HUES48 (cell line): ENCODE results near the gene CDH6.
"Not testable (repeated sequence)": the region's sequence is repeated elsewhere in the genome, so short reads cannot be mapped to it uniquely, and the experiment has no call there.

Experiments used
- H3K27ac ChIP-seq: one replicate; pipeline ENCODE4 v1.7.0; 2013; ENCODE audit warnings: low read depth, low read length, inconsistent platforms
- H3K27me3 ChIP-seq: 2 replicates; pipeline ENCODE4 v1.6.1; 2013; ENCODE audit warnings: mild to moderate bottlenecking, low read length; ENCODE audit not compliant: control insufficient read depth, insufficient read depth
- H3K36me3 ChIP-seq: 2 replicates; pipeline ENCODE4 v1.6.1; 2013; ENCODE audit warnings: low read length; ENCODE audit not compliant: control insufficient read depth, insufficient read depth
- H3K4me1 ChIP-seq: 2 replicates; pipeline ENCODE4 v1.6.1; 2013; ENCODE audit warnings: mild to moderate bottlenecking, low read length; ENCODE audit not compliant: control insufficient read depth, insufficient read depth
- H3K4me3 ChIP-seq: 2 replicates; pipeline ENCODE4 v1.5.1; 2013; ENCODE audit warnings: mild to moderate bottlenecking, low read depth, low read length
- H3K9ac ChIP-seq: 2 replicates; pipeline ENCODE4 v1.6.1; 2013; ENCODE audit warnings: mild to moderate bottlenecking, low read depth, low read length, moderate library complexity
- H3K9me3 ChIP-seq: 2 replicates; pipeline ENCODE4 v1.6.1; 2013; ENCODE audit warnings: low read length; ENCODE audit not compliant: control insufficient read depth, insufficient read depth

Gene CDH6

DNA sequence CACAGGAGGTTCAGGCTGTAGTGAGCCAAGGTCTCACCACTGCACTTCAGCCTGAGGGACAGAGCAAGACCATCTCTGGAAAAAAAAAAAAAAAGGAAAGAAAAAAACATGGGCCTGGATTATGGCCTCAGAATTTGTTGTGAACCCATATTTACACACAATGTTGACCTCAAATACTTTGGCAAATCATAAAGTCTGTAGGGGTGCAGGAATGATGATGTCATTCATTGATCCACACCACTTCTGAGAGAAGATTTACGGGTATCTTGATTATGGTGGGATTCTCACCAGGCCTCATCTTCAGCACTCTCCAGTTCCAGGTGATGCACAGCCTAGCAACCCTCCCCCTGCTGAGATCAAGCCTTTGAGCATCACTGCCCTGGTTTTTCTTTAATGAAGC, 156.9 kb downstream of the CDH6 start:
- Histone ChIP-seq H3K27ac (no peak overlapping the region), H3K9ac (no peak overlapping the region), H3K4me1 (no peaks in the 10 kb centered on the region), H3K36me3 (no peaks in the 10 kb centered on the region), H3K27me3 (no peaks in the 10 kb centered on the region), H3K9me3 (no peaks in the 10 kb centered on the region), H3K4me3 (no peak overlapping the region)

- H3K4me3 ChIP-seq, result no peak overlapping the region
- H3K9ac ChIP-seq, result no peak overlapping the region
- H3K4me1 ChIP-seq, result no peaks in the 10 kb centered on the region
- H3K27ac ChIP-seq, result no peak overlapping the region
- no peaks in the 10 kb centered on the region for H3K9me3 ChIP-seq
- H3K27me3 ChIP-seq, result no peaks in the 10 kb centered on the region
- no peaks in the 10 kb centered on the region for H3K36me3 ChIP-seq
Observed at GRCh38 chr5:31355337-31355736, 161.9 kb downstream of the CDH6 start.

- Histone ChIP-seq H3K27me3 (no peaks in the 10 kb centered on the region), H3K27ac (no peak overlapping the region), H3K4me3 (no peak overlapping the region), H3K9ac (no peak overlapping the region), H3K4me1 (peaks cover 10% of the 10 kb centered on the region), H3K36me3 (no peaks in the 10 kb centered on the region), H3K9me3 (no peaks in the 10 kb centered on the region)
Observed at GRCh38 chr5:31357038-31357437, 163.6 kb downstream of the CDH6 start.

DNA sequence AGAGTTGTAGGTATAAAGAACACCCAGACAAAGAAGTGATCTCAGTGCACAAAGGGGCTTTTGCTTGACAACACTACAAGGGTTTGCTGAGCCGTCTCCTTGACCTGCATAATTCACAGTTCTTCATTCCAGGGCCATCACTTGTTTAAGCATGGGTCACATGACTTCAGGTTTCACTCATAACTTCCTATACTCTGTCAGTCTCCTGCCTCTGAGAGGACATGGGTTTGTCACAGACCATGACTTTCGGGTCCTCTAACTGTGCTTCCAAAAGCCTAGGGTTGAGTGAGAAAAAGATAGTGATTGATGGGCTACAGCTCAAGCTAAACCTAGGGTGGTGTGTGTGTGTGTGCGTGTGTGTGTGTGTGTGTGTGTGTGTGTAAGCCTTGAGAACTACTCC, 166.4 kb downstream of the CDH6 start:
- H3K27me3 ChIP-seq, result no peaks in the 10 kb centered on the region
- no peak overlapping the region for H3K27ac ChIP-seq
- no peaks in the 10 kb centered on the region for H3K36me3 ChIP-seq
- no peaks in the 10 kb centered on the region for H3K9me3 ChIP-seq
- no peak overlapping the region for H3K9ac ChIP-seq
- H3K4me1 ChIP-seq, result peaks cover 21% of the 10 kb centered on the region
- H3K4me3 ChIP-seq, result no peak overlapping the region

- H3K36me3 ChIP-seq, result no peaks in the 10 kb centered on the region
- no peaks in the 10 kb centered on the region for H3K27me3 ChIP-seq
- H3K4me1 ChIP-seq, result peaks cover 21% of the 10 kb centered on the region
- no peak overlapping the region for H3K4me3 ChIP-seq
- no peak overlapping the region for H3K27ac ChIP-seq
- H3K9ac ChIP-seq, result no peak overlapping the region
- H3K9me3 ChIP-seq, result no peaks in the 10 kb centered on the region
Observed at GRCh38 chr5:31361234-31361633, 167.7 kb downstream of the CDH6 start.

- not testable (repeated sequence) for H3K36me3 ChIP-seq, H3K9me3 ChIP-seq, H3K27me3 ChIP-seq, H3K9ac ChIP-seq, H3K4me3 ChIP-seq
- Histone ChIP-seq H3K27ac (peak overlapping the region; percentile 58), H3K4me1 (peaks cover 21% of the 10 kb centered on the region)
Observed at GRCh38 chr5:31361704-31362528, 168.4 kb downstream of the CDH6 start.

- no peaks in the 10 kb centered on the region for H3K27me3 ChIP-seq
- no peaks in the 10 kb centered on the region for H3K9me3 ChIP-seq
- no peak overlapping the region for H3K4me3 ChIP-seq
- peaks cover 21% of the 10 kb centered on the region for H3K4me1 ChIP-seq
- no peaks in the 10 kb centered on the region for H3K36me3 ChIP-seq
- peak overlapping the region; percentile 58 for H3K27ac ChIP-seq
- no peak overlapping the region for H3K9ac ChIP-seq
Observed at GRCh38 chr5:31362529-31362900, 169.0 kb downstream of the CDH6 start.

DNA sequence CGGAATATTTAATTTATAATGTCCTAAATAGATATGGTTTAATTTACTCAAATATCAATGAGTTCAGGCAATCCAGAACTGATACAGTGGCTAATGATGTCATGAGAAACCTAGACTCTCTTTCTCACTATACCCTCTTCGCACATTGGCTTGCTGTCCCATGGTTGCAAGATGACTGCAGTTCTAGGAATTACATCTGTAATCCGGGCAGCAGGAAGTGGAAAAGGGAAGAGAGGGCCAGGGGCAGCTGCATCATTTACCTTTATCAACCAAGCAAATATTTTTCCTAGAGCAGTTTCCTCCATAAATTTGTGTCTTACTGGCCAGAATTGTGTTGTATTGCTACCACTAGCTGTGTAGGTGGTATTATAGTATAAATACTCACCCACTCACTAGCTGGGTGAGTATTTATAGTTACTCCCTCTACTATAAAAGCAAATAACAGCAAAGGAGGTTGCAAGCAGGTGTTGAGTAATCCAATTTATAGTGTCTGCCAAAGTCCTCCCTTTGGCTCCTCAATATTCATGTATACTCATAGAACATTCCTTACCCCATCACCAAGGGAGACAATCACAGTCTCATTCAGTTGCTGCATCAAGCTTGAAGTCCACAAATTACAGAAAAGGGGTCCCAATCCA, 169.6 kb downstream of the CDH6 start:
- peak overlapping the region; percentile 45 for H3K27ac ChIP-seq
- no peaks in the 10 kb centered on the region for H3K36me3 ChIP-seq
- H3K9me3 ChIP-seq, result no peaks in the 10 kb centered on the region
- H3K4me3 ChIP-seq, result no peak overlapping the region
- H3K9ac ChIP-seq, result no peak overlapping the region
- H3K4me1 ChIP-seq, result peaks cover 21% of the 10 kb centered on the region
- no peaks in the 10 kb centered on the region for H3K27me3 ChIP-seq

DNA sequence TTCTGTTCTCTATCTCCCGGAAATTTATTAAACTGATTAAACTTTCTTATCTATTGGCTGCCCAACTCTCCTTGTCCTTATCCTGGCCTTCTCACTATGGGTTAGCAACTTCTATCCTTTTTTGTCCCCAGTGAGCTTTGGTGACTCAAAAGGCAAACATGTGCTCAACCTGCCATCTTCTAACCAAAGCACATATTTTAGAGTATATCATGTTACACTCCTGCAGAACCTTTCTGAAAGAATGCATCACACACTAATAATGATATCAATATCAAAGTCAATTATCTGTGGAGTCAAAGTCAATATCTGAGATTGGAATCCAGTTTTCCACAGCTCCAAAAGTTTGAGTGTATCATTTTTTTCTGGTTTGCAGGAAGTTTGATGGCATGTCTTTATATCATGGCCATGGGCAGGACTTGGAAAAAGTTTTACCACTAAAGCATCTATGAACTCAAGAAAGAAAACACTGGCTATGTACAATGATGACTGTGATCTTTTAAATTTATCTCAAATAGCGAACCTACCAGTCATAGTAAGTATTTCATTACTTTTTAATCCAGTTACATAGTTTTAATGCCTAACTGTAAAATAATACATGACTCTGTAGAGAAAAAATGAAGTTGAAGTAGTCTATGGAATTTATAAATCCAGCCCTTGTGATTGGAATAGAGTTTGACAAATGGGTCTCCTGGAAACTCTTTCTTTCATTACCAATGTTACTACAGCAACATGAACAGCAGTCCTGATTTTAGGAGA, 171.6 kb downstream of the CDH6 start:
- Histone ChIP-seq H3K27me3 (no peaks in the 10 kb centered on the region), H3K4me1 (peaks cover 21% of the 10 kb centered on the region), H3K9ac (no peak overlapping the region), H3K4me3 (no peak overlapping the region), H3K9me3 (no peaks in the 10 kb centered on the region), H3K36me3 (no peaks in the 10 kb centered on the region), H3K27ac (no peak overlapping the region)

DNA sequence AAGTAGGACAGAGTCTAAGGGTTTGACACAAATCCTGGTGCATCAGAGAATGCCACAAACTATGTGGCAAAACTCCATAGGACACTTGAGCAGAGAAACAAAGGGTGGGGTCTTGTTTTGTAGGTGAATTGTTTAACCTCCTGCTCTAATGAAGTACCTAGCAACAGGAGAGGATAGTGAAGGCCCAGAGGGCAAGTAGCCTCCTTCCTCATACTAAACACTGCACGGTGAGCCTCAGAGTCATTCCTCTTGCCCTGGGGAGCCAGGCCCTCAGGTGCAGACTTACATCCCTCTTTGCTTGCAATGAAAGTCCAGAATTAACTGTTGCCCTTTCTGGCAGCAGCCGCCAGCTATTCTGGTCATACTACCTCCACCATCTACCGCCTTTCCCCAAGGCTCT, 172.3 kb downstream of the CDH6 start:
- Histone ChIP-seq H3K9ac (no peak overlapping the region), H3K27ac (no peak overlapping the region), H3K4me3 (no peak overlapping the region), H3K4me1 (peaks cover 21% of the 10 kb centered on the region), H3K9me3 (no peaks in the 10 kb centered on the region), H3K36me3 (no peaks in the 10 kb centered on the region), H3K27me3 (no peaks in the 10 kb centered on the region)

GRCh38 chr5:31366941-31367340, 173.5 kb downstream of the CDH6 start:
- Histone ChIP-seq H3K9me3 (no peaks in the 10 kb centered on the region), H3K9ac (no peak overlapping the region), H3K4me1 (peaks cover 12% of the 10 kb centered on the region), H3K27me3 (no peaks in the 10 kb centered on the region), H3K27ac (no peak overlapping the region), H3K36me3 (no peaks in the 10 kb centered on the region), H3K4me3 (no peak overlapping the region)
